Measurements from ENCODE around the gene PTRH1.

PTRH1 gene

DNA sequence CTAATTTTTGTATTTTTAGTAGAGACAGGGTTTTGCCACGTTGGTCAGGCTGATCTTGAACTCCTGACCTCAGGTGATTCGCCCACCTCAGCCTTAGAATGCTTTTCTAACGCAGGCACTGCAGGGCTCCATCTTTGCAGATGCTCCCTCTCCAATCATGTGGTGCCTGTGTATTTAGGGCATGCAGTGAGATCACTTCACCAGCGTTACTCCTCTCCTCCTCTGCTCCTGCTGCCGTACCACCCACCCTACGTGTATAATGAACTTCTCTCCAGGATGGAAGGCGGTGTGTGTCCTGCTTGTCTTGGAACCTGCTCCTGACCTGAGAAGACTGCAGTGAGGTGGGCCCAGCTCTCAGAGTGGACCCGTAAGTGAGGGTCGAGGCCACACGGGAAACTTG lies 22.3 kb downstream of the PTRH1 start:
- DNase-seq = no peak

DNA sequence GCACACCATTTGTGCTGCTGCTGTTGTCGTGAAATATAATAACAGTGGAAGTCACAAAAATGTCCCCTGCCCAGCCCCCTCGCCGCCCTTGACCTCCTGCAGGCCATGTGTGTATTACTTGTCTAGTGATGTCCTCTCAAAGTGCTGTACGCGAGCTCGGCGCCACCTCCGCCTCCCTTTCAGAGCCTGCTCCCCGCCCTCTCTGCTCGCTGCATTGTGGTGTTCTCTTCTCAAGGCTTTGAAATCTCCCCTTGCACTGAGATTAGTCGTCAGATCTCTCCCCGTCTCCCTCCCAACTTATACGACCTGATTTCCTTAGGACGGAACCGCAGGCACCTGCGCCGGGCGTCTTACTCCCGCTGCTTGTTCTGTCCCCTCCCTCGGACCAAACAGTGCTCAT lies 23.4 kb downstream of the PTRH1 start:
- no peak for DNase-seq

DNA sequence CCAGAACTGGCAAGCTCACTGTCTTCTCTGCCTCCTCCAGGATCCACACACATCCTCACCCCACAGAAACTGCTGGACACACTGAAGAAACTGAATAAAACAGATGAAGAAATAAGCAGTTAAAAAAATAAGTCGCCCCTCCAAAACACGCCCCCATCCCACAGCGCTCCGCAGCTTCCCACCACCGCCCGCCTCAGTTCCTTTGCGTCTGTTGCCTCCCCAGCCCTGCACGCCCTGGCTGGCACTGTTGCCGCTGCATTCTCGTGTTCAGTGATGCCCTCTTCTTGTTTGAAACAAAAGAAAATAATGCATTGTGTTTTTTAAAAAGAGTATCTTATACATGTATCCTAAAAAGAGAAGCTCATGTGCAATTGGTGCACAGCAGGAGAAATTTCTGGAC lies 24.7 kb downstream of the PTRH1 start:
- DNase-seq = no peak

DNA sequence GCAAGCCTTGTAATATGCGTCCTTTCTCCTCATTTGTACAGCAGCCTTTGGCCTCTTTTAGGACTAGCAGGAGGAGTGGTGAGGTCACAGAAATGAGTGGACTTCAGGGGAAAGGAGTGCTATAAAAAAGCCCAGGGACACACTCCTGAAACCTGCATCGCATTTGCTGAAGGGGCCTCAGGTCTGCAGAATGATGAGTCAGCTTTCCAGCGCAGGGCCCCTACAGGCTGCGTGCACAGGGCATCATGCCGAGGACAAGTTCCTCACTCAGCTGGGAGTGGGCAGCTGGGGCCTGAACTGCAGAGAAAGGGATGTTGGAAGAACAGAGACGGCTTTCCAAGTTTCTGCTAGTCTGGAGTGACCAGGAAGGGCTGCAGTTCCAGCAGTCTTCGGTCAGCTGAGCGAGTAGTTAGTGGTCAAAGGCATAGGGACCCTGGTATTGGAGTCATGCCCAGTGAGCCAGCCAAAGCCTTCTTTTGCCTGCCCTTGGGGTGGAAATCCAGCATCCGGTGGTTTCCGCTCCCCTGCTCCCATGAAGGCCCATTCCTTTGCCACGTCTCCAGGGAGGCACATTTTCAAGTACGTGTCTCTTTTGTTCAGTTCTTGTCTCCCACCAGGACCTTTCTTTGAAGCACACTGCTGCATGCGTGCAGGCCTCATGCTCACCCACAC lies 26.0 kb downstream of the PTRH1 start:
- DNase-seq = no peak

DNA sequence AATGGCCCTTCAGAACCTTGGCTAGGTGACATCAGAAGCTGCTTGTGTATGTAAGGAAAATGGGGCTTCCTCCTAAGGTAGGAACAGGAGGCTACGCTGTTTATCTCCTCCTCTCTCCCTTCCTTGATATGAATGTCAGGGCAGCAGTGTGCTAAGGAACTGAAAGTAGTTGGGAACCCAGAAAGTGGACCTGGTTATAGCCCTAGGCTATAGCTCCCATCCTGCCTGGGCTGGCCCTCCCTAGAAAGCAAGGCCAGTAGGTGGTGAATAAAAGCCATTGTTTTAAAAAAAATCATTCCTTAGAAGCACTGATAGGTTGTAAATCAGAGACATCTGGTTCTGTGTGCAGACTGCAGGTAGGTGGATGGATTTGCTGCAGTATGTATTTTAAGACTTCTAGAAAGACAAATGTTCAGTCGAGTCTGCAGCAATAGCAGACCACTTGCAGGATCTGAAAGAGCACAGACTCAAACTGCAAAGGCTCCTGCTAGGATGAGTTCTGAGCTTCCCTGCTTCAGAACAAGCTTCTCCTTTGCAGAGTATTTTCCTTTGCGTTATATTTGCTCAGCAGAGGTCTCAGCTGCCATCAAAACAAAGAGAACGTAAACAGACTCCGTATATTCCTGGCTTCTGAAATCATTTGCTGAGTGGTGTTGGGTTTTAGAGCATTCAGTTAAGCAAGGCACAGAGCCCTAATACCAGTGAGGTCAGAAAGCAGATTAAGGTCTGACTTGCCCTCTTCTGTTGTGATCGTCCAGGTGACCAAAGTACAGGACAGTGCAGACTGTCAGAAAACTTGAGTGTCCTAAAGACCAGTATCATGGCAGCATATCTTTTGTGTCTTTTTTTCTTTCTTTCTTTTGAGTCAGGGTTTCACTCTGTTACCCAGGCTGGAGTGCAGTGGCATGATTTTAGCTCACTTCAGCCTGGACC lies 28.7 kb downstream of the PTRH1 start:
- no peak for DNase-seq

DNA sequence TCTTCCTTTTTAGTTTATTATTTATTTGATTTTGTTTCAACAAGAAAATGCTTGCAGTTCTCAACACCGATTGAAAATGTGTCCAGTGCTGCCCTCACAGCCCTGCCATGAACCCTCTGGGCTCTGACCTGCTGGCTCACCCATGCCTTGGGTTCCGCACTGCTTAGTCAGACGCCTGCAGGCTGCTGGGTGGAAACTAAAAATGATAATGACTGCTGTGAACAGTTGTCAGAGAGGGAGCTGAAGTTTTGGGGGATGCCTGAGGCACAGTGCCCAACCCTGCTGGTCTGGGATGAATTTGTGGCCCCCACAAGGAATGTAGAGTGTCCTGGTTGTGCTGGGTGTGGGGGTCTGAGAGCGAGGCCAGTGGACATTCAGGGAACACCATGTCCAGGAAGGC lies 30.9 kb downstream of the PTRH1 start:
- no peak for DNase-seq

DNA sequence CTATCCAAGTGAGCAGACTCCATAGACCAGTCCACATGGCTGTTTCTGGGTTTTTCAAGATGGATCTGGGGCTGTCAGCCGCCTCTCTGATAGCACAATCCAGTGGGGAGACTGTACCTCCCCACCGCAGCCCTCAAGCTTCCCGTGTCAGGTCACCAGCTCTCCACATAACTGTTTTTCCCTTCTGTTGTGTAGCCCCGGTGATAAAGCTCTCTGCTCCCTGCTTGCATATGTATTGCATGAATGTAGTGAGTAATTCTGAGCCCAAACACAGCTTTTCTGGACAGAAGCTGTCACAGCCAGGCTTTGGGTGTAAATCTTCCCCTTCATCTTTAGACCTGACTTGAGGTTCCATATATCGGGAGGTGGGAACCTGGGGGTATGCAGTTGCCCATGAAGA lies 31.7 kb downstream of the PTRH1 start:
- DNase-seq = no peak

DNA sequence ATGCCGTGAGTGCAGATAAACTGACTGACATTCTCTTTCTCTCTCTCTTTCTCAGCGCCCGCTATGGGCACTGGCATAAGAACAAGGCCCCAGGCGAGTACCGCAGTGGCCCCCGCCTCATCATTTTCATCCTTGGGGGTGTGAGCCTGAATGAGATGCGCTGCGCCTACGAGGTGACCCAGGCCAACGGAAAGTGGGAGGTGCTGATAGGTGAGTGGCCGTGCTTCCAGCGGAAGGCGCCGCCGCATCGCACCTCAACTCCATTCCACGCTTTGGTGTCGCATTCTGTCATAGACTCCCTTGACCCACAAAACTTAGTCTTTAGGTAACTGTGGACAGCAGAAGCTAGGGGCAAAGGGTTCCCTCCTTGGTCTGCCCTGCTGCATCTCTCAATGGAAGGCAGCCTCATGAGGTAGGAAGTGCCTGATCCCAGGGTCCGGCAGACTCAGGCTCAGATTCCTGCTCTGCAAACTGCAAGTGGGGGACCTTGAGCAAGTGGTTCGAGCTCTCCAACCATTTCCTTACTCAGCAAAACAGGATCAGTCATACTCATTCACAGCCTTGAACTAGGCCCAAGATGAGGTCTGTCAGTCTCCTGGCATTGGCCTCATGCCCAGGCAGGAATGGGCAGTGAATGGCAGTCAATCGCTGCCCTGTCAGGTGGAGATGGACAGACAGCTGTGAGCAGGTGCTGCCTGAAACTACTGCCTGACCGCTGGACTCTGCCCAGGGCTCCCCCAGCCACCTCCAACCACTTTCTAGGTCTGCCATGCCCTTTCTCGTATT lies 32.9 kb downstream of the PTRH1 start:
- DNase-seq = no peak

DNA sequence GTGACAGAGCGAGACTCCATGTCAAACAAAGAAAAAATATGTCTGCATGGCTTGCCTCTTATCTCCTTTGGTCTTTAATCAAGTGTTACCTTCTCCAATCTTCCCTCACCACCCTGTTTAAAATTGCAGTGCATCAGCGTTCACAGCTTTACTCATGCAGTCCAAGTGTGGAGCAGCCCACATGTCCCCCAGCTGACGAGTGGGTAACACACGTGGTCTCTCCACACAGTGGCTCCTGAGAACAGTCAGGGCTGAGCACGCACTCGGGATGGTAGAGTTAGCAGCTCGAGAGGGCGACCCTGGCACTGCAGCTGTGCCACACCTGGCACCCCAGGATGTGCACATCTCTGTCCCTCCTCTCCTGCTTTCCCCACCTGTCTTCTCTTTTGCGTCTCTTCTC lies 34.6 kb downstream of the PTRH1 start:
- DNase-seq = no peak

DNA sequence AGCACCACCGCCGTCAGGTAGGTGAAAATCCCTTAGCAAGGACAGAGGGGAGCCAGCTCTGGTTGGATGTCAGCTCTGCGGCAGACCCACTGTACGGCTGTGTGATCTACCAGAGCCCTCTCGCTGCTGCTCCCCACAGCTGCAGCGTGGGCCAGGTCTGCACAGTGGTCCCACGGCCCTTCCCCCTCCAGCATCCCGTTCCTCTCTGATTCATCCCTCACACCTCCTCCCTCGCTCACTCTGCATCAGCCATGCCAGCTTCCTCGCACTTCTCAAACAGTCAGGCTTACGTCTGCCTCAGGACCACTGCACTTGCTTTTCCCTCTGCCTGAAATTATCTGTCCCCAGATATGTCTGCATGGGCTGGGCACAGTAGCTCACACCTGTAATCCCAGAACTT lies 35.2 kb downstream of the PTRH1 start:
- DNase-seq = no peak

DNA sequence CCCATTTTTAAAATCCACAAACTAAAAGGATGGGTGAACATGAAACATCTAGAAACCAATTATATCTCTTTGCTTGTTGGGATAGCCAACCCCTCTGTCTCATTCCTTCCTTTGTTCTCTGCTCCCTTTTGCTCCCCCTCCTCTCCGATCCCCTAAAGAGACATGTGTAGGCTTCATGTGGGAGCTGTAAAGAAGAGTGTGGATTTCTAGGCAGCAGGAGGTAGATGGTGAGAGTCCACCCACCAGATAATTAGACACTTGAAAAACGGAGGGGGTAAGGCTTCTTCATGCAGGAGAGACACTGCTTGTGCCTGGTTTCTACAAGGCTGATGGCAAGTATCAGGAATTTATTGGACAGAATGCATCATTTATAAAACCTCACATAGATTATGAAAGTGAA lies 36.0 kb downstream of the PTRH1 start:
- no peak for DNase-seq

DNA sequence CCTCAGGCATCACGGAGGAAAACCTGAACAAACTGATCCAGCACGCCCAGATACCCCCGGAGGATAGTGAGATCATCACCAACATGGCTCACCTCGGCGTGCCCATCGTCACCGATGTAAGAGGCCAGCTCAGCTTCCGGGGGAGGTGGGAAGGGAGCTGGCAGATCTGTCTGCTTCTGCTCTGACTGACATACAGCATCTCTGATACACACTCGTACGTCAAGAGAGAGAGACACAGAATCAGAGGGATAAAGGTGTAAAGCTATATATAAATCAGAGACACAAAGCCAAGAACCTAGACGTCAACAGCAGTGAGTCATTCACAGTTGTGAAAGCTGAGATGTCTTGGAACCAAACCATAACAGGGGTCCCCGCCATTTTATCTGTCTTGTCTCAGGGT lies 38.8 kb downstream of the PTRH1 start:
- DNase-seq = no peak

DNA sequence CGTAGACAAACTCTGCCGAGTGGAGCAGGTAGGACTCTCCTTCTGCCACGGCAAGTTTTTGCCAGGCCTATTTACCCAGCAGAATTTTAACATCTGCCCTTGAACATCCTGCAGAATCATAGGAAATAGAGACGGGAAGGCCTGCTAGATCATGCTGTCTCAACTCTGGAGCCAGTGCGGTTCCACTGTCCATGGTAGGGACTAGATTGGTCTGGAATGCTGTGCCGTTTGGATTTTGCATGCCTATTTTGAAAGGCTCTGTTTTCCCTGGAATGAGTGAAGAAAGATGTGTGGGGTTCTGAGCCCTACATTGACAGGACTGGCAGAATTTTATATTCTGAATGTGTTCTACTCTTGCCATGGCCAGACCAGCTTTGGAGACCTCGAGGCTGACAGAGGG lies 42.2 kb downstream of the PTRH1 start:
- DNase-seq = no peak

DNA sequence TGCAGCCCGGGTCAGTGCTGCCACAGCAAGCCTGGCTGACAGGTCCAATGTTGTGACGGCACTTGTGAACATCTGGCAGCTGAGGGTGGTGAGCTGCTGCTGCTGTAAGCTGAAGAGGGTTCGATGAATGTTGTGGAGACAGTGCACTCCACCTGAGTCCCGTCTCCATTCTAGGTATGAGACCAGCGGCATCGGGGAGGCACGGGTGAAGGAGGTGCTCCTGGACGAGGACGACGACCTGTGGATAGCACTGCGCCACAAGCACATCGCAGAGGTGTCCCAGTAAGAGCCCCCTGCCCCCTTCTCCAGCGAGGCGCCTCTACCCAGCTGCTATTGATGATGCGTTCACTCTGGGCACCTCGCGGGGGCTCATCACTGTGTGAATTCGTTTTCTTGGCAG lies 47.6 kb downstream of the PTRH1 start:
- no peak for DNase-seq

DNA sequence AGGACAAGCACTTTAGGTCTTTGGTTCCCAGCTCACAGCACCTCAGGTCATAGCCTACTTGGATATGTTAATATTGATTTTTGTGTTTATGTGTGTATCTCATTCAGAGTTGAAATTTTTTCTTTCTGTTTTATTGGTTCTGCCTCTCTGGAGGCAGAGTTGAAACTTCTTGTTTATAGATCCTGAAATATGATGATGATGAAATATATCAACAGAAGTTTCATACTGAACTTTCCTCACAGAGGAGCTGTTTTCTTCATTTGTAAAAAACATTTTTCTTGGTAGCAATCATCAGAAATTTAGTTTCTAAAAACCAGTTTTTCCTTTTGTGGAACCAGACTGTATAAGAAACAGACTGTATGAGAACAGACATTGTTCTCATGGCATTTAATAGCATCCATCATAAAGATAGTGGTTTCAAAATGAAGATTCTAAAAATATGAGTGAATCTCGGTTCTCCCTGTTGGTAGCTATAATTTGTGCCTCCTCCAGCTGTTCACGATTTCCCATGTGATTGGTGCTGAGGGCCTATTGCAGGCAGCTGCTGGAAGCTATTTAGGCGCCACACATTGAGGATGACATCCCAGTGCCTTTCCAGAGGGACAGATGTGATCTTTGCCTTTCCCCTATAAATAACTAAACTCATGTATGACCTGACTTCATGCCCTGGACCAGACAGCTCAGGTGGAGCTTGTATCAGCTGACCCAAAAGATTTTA lies 48.2 kb downstream of the PTRH1 start:
- DNase-seq = no peak

DNA sequence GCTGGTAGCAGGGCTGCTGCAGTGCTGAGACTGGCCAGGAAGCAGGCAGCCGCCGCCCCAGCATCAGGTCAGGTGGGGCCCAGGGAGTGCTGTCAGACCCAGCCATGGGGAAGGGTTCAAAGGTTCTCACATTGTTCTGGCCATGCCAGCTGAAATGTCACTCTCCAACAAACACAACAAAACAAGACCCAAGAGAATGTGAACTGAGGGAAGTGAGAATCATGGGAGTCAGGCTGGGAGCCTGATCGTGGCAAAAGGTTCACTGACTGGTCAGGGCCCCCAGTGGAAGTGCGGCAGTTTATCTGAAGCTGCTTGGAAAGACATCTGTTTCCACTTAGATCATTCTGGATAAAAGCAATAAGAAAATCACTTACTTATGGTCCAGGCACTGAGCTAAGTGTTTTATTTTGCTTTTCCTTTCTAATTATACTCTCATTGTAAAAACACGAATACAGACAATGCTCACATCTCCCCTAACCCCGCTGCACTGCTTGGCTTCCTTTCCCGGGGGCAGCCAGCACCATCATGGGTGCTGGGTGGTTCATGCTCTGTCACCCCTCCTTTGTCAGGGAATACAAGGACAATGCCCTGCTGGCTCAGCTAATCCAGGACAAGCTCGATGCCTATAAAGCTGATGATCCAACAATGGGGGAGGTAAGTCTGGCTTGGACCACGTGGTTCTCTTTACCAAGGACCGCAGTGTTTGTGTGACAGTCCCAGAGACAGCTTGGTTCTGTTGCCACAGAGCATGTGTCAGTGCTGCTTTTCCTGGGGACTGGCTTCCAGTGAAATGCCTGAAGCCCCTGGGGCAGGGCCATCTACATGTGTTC lies 50.6 kb downstream of the PTRH1 start:
- DNase-seq = no peak

DNA sequence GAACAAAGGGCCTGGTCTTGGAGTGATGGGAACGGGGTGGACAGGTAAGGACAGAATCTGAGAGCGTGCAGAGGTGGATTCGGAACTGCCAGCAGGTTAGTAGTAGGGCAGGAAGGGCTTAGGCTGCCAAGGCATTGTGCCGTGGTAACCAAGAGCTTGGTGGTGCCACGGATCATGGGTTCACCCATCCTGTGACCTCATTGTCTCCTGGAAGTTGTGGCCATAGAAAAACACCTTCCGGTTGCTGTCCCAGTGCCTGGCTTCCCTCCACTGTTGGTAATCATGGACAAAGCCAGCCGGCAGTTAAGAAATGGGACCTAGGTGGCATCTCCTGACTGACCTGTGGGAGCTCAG lies 51.2 kb downstream of the PTRH1 start:
- DNase-seq = no peak
